ENCODE results near the gene NUDT16L1.

NUDT16L1 gene

DNA sequence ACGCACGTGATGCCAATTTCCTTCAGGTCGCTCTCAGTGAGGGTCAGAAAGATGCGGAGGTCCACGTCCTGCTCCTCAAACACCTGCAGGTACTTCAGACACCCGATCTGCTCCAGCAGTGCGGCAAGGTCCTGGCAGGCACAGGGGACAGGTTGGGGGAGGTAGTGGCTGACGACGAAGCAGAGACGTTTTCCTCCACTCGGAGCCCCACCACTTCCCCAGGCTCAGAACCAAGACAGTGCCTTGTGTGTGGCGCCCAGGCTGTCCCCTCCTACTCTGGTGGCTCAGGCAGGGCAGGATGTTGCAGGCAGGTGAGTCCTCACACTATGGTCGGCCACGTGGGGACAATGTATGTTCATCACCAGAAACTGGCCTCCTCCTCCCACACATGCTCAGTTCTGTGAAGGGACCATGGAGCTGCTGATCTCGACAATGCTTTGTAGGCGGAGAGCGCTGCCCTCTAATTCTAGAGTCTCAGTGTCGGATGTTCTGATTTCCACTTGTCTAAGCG is 5.7 kb downstream of the NUDT16L1 start:
- no peak for DNase-seq (ENCODE audit: insufficient read length, low spot score)
- TF ChIP-seq POLR2A (IDR thresholded peaks at IDR 0.05; ENCODE audit: low read depth, low read length) = no peak
- FAIRE-seq = no peak

DNA sequence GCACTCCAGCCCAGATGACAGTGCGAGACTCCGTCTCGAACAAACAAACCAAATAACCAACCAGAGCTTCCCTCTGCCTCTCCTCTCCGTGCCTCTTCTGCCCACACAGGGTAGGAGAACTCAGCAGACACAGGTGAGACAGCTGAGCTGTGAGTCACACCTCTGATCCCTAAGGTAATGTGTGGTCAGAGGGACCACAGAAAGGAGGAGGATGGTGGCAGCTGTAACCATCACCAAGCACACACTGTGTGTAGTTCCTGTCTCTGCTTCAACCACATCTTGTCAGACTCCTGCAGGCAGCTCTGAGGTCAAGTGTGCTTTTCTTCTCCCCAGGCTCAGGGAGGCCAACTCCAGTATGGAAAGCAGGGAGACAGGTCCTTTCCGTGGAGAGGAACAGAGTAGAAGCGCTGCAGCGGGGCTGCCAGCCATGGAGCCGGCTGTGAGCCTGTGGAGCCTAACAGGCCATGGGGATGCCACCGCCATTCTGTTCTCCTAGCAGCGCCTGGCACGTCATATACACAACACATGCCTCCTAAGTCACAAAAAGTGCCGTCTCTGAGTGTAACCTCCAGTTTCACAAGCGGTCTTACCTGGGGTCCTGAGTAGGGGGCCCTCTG is 7.1 kb downstream of the NUDT16L1 start:
- FAIRE-seq (no peak), DNase-seq (ENCODE audit: insufficient read length, low spot score) (no peak)
- TF ChIP-seq POLR2A (IDR thresholded peaks at IDR 0.05; ENCODE audit: low read depth, low read length) = no peak

GRCh38 chr16:4700997-4701743 is 7.8 kb downstream of the NUDT16L1 start:
- TF ChIP-seq POLR2A (IDR thresholded peaks at IDR 0.05; ENCODE audit: low read depth, low read length) = no peak
- no peak for DNase-seq (ENCODE audit: insufficient read length, low spot score)
- FAIRE-seq = no peak

GRCh38 chr16:4701791-4702465 is 8.6 kb downstream of the NUDT16L1 start:
- DNase-seq (ENCODE audit: insufficient read length, low spot score) (no peak), FAIRE-seq (no peak)
- TF ChIP-seq POLR2A (IDR thresholded peaks at IDR 0.05; ENCODE audit: low read depth, low read length) = no peak

DNA sequence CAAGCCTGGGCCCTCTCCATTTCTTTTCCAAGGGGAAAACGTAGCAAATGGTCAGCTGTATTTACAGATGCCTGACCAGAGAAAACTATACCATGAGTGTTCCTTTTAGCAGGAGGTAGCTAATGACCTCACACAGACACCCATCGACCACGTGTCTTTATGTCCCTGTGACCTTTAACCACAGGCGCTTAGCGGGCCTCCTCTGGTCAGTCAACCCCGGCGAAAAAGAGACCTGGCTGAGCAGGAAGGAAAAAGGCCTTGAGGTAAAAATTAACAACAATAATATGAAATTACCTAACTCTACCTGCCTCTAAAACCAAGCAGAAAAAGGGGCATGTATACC is 9.1 kb downstream of the NUDT16L1 start:
- no peak for DNase-seq (ENCODE audit: insufficient read length, low spot score)
- FAIRE-seq = no peak
- no peak for TF ChIP-seq POLR2A (IDR thresholded peaks at IDR 0.05; ENCODE audit: low read depth, low read length)

- DNase-seq (ENCODE audit: insufficient read length, low spot score) (no peak), FAIRE-seq (no peak)
- TF ChIP-seq POLR2A (IDR thresholded peaks at IDR 0.05; ENCODE audit: low read depth, low read length) = no peak
Measured at GRCh38 chr16:4703906-4704305, 10.5 kb downstream of the NUDT16L1 start.

- no peak for DNase-seq (ENCODE audit: insufficient read length, low spot score)
- TF ChIP-seq POLR2A (IDR thresholded peaks at IDR 0.05; ENCODE audit: low read depth, low read length) = no peak
- FAIRE-seq = no peak
Measured at GRCh38 chr16:4704491-4704890, 11.1 kb downstream of the NUDT16L1 start.

- DNase-seq (ENCODE audit: insufficient read length, low spot score) (no peak), FAIRE-seq (no peak)
- no peak for TF ChIP-seq POLR2A (IDR thresholded peaks at IDR 0.05; ENCODE audit: low read depth, low read length)
Measured at GRCh38 chr16:4704913-4705312, 11.6 kb downstream of the NUDT16L1 start.

- TF ChIP-seq POLR2A (IDR thresholded peaks at IDR 0.05; ENCODE audit: low read depth, low read length) = no peak
- FAIRE-seq (no peak), DNase-seq (ENCODE audit: insufficient read length, low spot score) (no peak)
Measured at GRCh38 chr16:4706871-4707270, 13.5 kb downstream of the NUDT16L1 start.

- no peak for FAIRE-seq
- DNase-seq (ENCODE audit: insufficient read length, low spot score) = no peak
- TF ChIP-seq POLR2A (IDR thresholded peaks at IDR 0.05; ENCODE audit: low read depth, low read length) = no peak
Measured at GRCh38 chr16:4709481-4709880, 16.1 kb downstream of the NUDT16L1 start.

GRCh38 chr16:4713663-4714501 is 20.5 kb downstream of the NUDT16L1 start:
- no peak for DNase-seq (ENCODE audit: insufficient read length, low spot score)
- no peak for FAIRE-seq

GRCh38 chr16:4714996-4715395 is 21.6 kb downstream of the NUDT16L1 start:
- DNase-seq (ENCODE audit: insufficient read length, low spot score) (no peak), FAIRE-seq (no peak)
- TF ChIP-seq POLR2A (IDR thresholded peaks at IDR 0.05; ENCODE audit: low read depth, low read length) = no peak

More at GRCh38 chr16:4713663-4714501, 20.5 kb downstream of the NUDT16L1 start:
- no peak for TF ChIP-seq POLR2A (IDR thresholded peaks at IDR 0.05; ENCODE audit: low read depth, low read length)

DNA sequence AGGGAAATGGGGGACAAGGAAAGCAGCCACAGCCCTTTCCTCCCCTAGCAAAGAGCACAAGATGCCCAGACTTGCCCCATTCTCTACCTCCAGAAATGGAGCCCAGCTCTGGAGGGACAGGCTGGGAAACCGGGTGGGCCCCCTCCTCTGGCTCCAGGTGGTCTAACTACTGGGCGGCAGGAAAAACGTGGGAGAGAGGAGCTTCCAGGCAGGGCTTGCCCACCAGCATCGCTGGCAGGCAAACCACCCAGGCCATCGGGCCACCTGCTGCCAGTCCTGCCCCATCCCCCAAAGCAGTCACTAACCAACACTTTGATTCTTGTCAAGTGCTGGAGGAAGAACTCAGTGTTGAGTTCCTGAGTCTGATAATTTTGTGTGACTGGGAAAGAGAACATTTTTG is 25.1 kb downstream of the NUDT16L1 start:
- FAIRE-seq = no peak
- TF ChIP-seq POLR2A (IDR thresholded peaks at IDR 0.05; ENCODE audit: low read depth, low read length) = no peak

More for the DNA sequence above, 25.1 kb downstream of the NUDT16L1 start:
- no peak for DNase-seq (ENCODE audit: insufficient read length, low spot score)

Data from H54 (cell line).